Mucosa of descending colon (tissue), 3 donors: ENCODE data around the gene STXBP6. TPM values are rescaled to one million over a fixed set of nuclear protein-coding genes. Genes with fewer than 3 reads are reported as not detected.

ENCODE experiments used
- ATAC-seq: fragments of 200-7000 bp; cut with Tn5 transposase; one replicate; pipeline ENCODE4 v1.9.1; 2020; ENCODE audit warnings: mild to moderate bottlenecking, moderate library complexity
- DNase-seq, 3 donors: peaks; one replicate each; pipeline ENCODE4 v3.0.0-alpha.2; 2020
- H3K36me3 ChIP-seq: fragments of 200-600 bp; one replicate; pipeline ENCODE4 v1.8.0; 2021; ENCODE audit warnings: low read depth, mild to moderate bottlenecking
- H3K4me1 ChIP-seq: fragments of 200-600 bp; one replicate; pipeline ENCODE4 v1.8.0; 2021; ENCODE audit warnings: low read depth, mild to moderate bottlenecking
- H3K4me3 ChIP-seq: fragments of 200-600 bp; one replicate; pipeline ENCODE4 v1.8.0; 2021; ENCODE audit warnings: mild to moderate bottlenecking
- H3K9me3 ChIP-seq: fragments of 200-600 bp; one replicate; pipeline ENCODE4 v1.8.0; 2021; ENCODE audit warnings: mild to moderate bottlenecking
- CTCF ChIP-seq: fragments of 200-600 bp; IDR thresholded peaks from one replicate; pipeline ENCODE4 v1.8.0; 2022; ENCODE audit warnings: antibody characterized with exemption, mild to moderate bottlenecking
- intact Hi-C, 2 donors: fragments of 100-400 bp; cut with DNase I in 1 of 2; cut with micrococcal nuclease in 1 of 2; formaldehyde crosslinking; loops; one replicate each; pipeline versions ENCODE4 v1.11.0 to v1.11.1; 2022; cut with DNase I, micrococcal nuclease
- total RNA-seq, 3 donors: library from RNA; stranded (reverse); fragmentation: NEBNext Ultra II Directional in 2 of 3; extraction: Animal tissue kit (Norgen Biotek cat#: 25700) in 2 of 3; gene quantifications; one replicate each; pipeline versions ENCODE4 v1.2.1 to v1.2.4, GENCODE V29; 2021 to 2023
- donor health status: DM: no; HTN: no; CAD: no; lungs with moderate emphysema.
- donor health status: DM: no; HTN: no; CAD: no.
- donor health status: DM: no; HTN: yes; CAD: no.

STXBP6 gene
- total RNA-seq, 3 donors from 2014 or later = 10.9 to 25.9 (median 19.8) TPM

GRCh38 chr14:24991288-24991687, 58.7 kb downstream of the STXBP6 start:
- H3K36me3 ChIP-seq = no peaks in the 10 kb centered on the region
- peaks cover 4% of the 10 kb centered on the region for H3K4me1 ChIP-seq
- no peak for DNase-seq
- H3K9me3 ChIP-seq = no peaks in the 10 kb centered on the region
- ATAC-seq = peak; percentile 41
- no peak overlapping the region for H3K4me3 ChIP-seq
- no peak for TF ChIP-seq CTCF
- intact Hi-C loops = no loop called here

- Histone ChIP-seq H3K36me3 (no peaks in the 10 kb centered on the region), H3K9me3 (no peaks in the 10 kb centered on the region), H3K4me3 (no peak overlapping the region), H3K4me1 (peaks cover 4% of the 10 kb centered on the region)
- TF ChIP-seq CTCF = no peak
- no peak for ATAC-seq
- DNase-seq = no peak
- intact Hi-C loops = no loop called here
These were observed 59.2 kb downstream of the STXBP6 start for GRCh38 chr14:24990773-24991172.

- Histone ChIP-seq H3K9me3 (no peaks in the 10 kb centered on the region), H3K4me1 (peaks cover 10% of the 10 kb centered on the region), H3K4me3 (no peak overlapping the region), H3K36me3 (no peaks in the 10 kb centered on the region)
- ATAC-seq = no peak
- no peak for TF ChIP-seq CTCF
- DNase-seq = no peak
- intact Hi-C loops = no loop called here
These were observed 59.9 kb downstream of the STXBP6 start for GRCh38 chr14:24990050-24990449.

GRCh38 chr14:24988760-24989159, 61.2 kb downstream of the STXBP6 start:
- intact Hi-C loops = loop anchor here in 1 of 2 donors (10.0 kb wide), 1 partner anchor 56 kb away; no protein-coding TSS in a partner anchor
- no peak for TF ChIP-seq CTCF
- no peak for ATAC-seq
- Histone ChIP-seq H3K36me3 (no peaks in the 10 kb centered on the region), H3K4me1 (peaks cover 17% of the 10 kb centered on the region), H3K9me3 (no peaks in the 10 kb centered on the region), H3K4me3 (no peak overlapping the region)
- no peak for DNase-seq

GRCh38 chr14:24986206-24986893, 63.6 kb downstream of the STXBP6 start:
- DNase-seq = no peak
- intact Hi-C loops = loop anchor here in 1 of 2 donors (10.0 kb wide), 1 partner anchor 58 kb away; no protein-coding TSS in a partner anchor
- Histone ChIP-seq H3K4me1 (peaks cover 30% of the 10 kb centered on the region), H3K4me3 (no peak overlapping the region), H3K36me3 (no peaks in the 10 kb centered on the region), H3K9me3 (no peaks in the 10 kb centered on the region)
- no peak for ATAC-seq
- TF ChIP-seq CTCF = no peak
